Tibial nerve (tissue), 4 donors: ENCODE data around the gene NTRK2. TPM values are rescaled to one million over a fixed set of nuclear protein-coding genes. Genes with fewer than 3 reads are reported as not detected.

Experiments
- DNase-seq, 2 donors: peaks; one replicate each; pipeline ENCODE4 v3.0.0-alpha.2; 2019; ENCODE audit warnings: low spot score in 2 of 2
- H3K27ac ChIP-seq, 4 donors: fragments of 200-600 bp; sonication (generic) in 3 of 4; one replicate each; pipeline ENCODE4 v1.5.1; 2017 to 2019; ENCODE audit warnings: mild to moderate bottlenecking in 1 of 4
- H3K27me3 ChIP-seq, 2 donors: fragments of 200-600 bp; sonication (generic) in 1 of 2; one replicate each; pipeline versions ENCODE4 v1.5.1 to v1.6.0; 2017 to 2019
- H3K36me3 ChIP-seq, 3 donors: fragments of 200-600 bp; sonication (generic); one replicate each; pipeline ENCODE4 v1.5.1; 2018 to 2019
- H3K4me1 ChIP-seq, 4 donors: fragments of 200-600 bp; sonication (generic) in 3 of 4; one replicate each; pipeline ENCODE4 v1.5.1; 2017 to 2019
- H3K4me3 ChIP-seq, 4 donors: fragments of 200-600 bp; sonication (generic) in 3 of 4; one replicate each; pipeline ENCODE4 v1.5.1; 2017 to 2019; ENCODE audit warnings: mild to moderate bottlenecking in 1 of 4, moderate library complexity in 1 of 4
- H3K9me3 ChIP-seq, 4 donors: fragments of 200-600 bp; sonication (generic) in 3 of 4; one replicate each; pipeline ENCODE4 v1.5.1; 2017 to 2019
- EP300 ChIP-seq, 2 donors: sonication (generic); formaldehyde crosslinking; IDR thresholded peaks; one replicate each; pipeline ENCODE4 v1.6.1; 2017; ENCODE audit warnings: antibody characterized with exemption in 2 of 2, mild to moderate bottlenecking in 1 of 2
- POLR2A ChIP-seq, 2 donors: fragments of 450-650 bp; IDR thresholded peaks; one replicate each; pipeline ENCODE4 v1.6.1; 2017; ENCODE audit warnings: antibody characterized with exemption in 2 of 2, mild to moderate bottlenecking in 2 of 2, moderate library complexity in 2 of 2
- WGBS, 2 donors: methylation state at CpG; one replicate each; pipeline ENCODE4 v1.1.5; 2018; 5-methylcytosine and 5-hydroxymethylcytosine counted together
- total RNA-seq, 4 donors: library from RNA; depleted of rRNA; stranded (reverse); fragments of >200 nt; gene quantifications; one replicate each; pipeline ENCODE4 v1.1.0, GENCODE V29; 2016
- TF ChIP-seq, protein P1 (sequence below), 5 experiments: fragments of 200-600 bp in 3 of 5; fragments of 450-650 bp in 2 of 5; sonication (generic) in 3 of 5; IDR thresholded peaks; one replicate each; pipeline ENCODE4 v1.5.1; 2016 to 2019; ENCODE audit warnings: antibody characterized with exemption in 5 of 5, mild to moderate bottlenecking in 3 of 5, moderate library complexity in 2 of 5

Gene NTRK2
- total RNA-seq, 4 donors from 2014 or later, result 46.7 to 83.4 (median 69.5) TPM

DNA sequence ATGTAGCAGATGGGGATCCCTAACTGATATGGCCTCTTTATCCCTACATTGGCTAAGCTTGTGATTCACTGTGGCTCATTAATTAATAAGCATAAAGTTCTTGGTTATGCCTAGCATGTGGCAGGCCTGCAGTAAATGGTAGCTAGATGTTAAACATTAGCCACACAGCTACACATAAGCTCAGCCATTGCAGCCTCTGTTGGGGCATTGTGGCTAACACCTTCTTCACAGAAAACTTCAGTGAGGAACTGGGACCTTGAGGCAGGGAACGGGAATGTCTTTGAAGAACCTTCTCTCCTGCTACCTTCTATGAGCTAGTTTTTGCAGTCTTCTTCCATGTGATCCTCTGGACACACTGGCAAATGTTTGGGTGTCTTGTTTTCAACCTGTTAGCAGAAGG lies 338.2 kb downstream of the NTRK2 start:
- DNase-seq, result no peak

GRCh38 chr9:85008215-85008614 lies 338.7 kb downstream of the NTRK2 start:
- H3K27ac ChIP-seq, result no peak overlapping the region
- no peaks in the 10 kb centered on the region for H3K4me1 ChIP-seq
- WGBS, 2 donors, result 93 to 94% methylated on average over 3 of the region's 3 CpGs

More for the DNA sequence above, 338.2 kb downstream of the NTRK2 start:
- no peak overlapping the region for H3K27ac ChIP-seq
- no peaks in the 10 kb centered on the region for H3K27me3 ChIP-seq
- WGBS, 2 donors, result 94 to 100% methylated on average over 1 of the region's 1 CpG
- H3K36me3 ChIP-seq, result no peaks in the 10 kb centered on the region
- H3K4me3 ChIP-seq, result no peak overlapping the region
- no peaks in the 10 kb centered on the region for H3K9me3 ChIP-seq
- no peak for TF ChIP-seq POLR2A (IDR thresholded peaks at IDR 0.05)
- no peak for TF ChIP-seq EP300 (IDR thresholded peaks at IDR 0.05)
- TF ChIP-seq, protein P1, sequence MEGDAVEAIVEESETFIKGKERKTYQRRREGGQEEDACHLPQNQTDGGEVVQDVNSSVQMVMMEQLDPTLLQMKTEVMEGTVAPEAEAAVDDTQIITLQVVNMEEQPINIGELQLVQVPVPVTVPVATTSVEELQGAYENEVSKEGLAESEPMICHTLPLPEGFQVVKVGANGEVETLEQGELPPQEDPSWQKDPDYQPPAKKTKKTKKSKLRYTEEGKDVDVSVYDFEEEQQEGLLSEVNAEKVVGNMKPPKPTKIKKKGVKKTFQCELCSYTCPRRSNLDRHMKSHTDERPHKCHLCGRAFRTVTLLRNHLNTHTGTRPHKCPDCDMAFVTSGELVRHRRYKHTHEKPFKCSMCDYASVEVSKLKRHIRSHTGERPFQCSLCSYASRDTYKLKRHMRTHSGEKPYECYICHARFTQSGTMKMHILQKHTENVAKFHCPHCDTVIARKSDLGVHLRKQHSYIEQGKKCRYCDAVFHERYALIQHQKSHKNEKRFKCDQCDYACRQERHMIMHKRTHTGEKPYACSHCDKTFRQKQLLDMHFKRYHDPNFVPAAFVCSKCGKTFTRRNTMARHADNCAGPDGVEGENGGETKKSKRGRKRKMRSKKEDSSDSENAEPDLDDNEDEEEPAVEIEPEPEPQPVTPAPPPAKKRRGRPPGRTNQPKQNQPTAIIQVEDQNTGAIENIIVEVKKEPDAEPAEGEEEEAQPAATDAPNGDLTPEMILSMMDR (IDR thresholded peaks at IDR 0.05), result no peak
- no peaks in the 10 kb centered on the region for H3K4me1 ChIP-seq

DNA sequence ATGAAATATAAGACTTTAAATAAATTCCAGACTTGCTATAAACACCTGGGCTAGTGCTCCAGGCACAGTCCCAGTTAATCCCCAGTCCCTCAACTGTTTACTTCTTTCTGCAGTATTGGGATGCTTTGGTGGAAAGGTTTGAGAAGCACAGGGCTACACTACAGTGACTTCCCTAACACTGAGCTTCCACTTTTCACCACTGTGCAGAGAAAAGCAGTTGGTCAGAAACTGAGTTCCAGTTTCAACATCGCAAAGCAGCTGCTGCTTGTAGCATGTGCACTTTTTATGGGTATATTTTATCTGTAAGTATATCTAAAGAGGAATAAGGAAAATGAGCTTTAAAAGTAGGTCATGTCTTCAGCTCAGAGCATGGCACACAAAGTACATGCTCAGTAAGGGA lies 339.7 kb downstream of the NTRK2 start:
- WGBS, 2 donors, result 88 to 91% methylated on average over 1 of the region's 1 CpG
- no peaks in the 10 kb centered on the region for H3K36me3 ChIP-seq
- no peak for TF ChIP-seq EP300 (IDR thresholded peaks at IDR 0.05)
- no peak for DNase-seq
- no peak overlapping the region for H3K4me3 ChIP-seq
- no peaks in the 10 kb centered on the region for H3K9me3 ChIP-seq
- H3K27ac ChIP-seq, result no peak overlapping the region
- H3K27me3 ChIP-seq, result no peaks in the 10 kb centered on the region
- H3K4me1 ChIP-seq, result peaks cover 0 to 1% (median under 1%) of the 10 kb centered on the region in 4 donors

More at GRCh38 chr9:85008215-85008614, 338.7 kb downstream of the NTRK2 start:
- DNase-seq, result no peak
- no peaks in the 10 kb centered on the region for H3K9me3 ChIP-seq
- no peak overlapping the region for H3K4me3 ChIP-seq
- no peaks in the 10 kb centered on the region for H3K36me3 ChIP-seq
- H3K27me3 ChIP-seq, result no peaks in the 10 kb centered on the region
- no peak for TF ChIP-seq POLR2A (IDR thresholded peaks at IDR 0.05)
- TF ChIP-seq, protein P1 (IDR thresholded peaks at IDR 0.05), result no peak
- no peak for TF ChIP-seq EP300 (IDR thresholded peaks at IDR 0.05)

DNA sequence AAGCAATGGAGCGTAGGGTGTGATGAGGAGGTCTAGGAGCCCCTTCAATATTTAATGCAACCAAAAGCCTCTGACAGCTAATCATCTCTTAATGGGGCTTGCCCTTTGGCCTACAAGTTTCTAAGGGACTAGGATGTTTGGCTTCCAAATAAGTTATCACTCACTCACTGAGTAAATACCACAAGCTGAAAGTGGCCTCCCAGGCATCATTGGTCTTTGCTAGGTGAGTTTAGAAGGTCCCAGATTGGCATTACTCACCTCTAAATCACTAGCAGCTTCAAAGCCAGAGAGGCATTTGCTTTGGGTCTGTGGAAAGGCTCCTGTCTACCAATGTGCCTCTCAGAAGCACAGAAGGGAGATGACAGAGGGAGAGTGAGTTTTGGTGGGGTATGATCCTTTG lies 344.2 kb downstream of the NTRK2 start:
- Histone ChIP-seq H3K4me1 (peaks cover 0 to 32% (median 14%) of the 10 kb centered on the region in 4 donors), H3K9me3 (no peaks in the 10 kb centered on the region), H3K27ac (peak overlapping the region in 2 of 4 donors; percentile 79 to 88), H3K4me3 (no peak overlapping the region), H3K36me3 (no peaks in the 10 kb centered on the region), H3K27me3 (no peaks in the 10 kb centered on the region)
- 98 to 100% methylated on average over 1 of the region's 1 CpG for WGBS, 2 donors
- TF ChIP-seq EP300 (IDR thresholded peaks at IDR 0.05), result no peak
- TF ChIP-seq, protein P1 (IDR thresholded peaks at IDR 0.05), result no peak
- no peak for TF ChIP-seq POLR2A (IDR thresholded peaks at IDR 0.05)
- no peak for DNase-seq

- DNase-seq, result no peak
- no peaks in the 10 kb centered on the region for H3K27me3 ChIP-seq
- H3K9me3 ChIP-seq, result no peaks in the 10 kb centered on the region
- WGBS, 2 donors, result 71 to 72% methylated on average over 7 of the region's 7 CpGs
- TF ChIP-seq POLR2A (IDR thresholded peaks at IDR 0.05) (no peak), EP300 (IDR thresholded peaks at IDR 0.05) (no peak)
- TF ChIP-seq, protein P1 (IDR thresholded peaks at IDR 0.05), result no peak
- H3K4me1 ChIP-seq, result peaks cover 0 to 32% (median 14%) of the 10 kb centered on the region in 4 donors
- H3K4me3 ChIP-seq, result no peak overlapping the region
- peak overlapping the region in 3 of 4 donors; percentile 26 to 88 (median 79) for H3K27ac ChIP-seq
- H3K36me3 ChIP-seq, result no peaks in the 10 kb centered on the region
These were observed 344.8 kb downstream of the NTRK2 start for GRCh38 chr9:85014292-85014691.
